HG02840 (cell line): ENCODE measurements around the gene MAP2K7.
A peak's percentile ranks its signal among the peaks of the same experiment; 100 is the strongest.
"Not testable (repeated sequence)": the region's sequence is repeated elsewhere in the genome, so short reads cannot be mapped to it uniquely, and the experiment has no call there.

Experiments
- ATAC-seq: cut with Tn5 transposase; IDR thresholded peaks from one replicate; pipeline ENCODE4 v1.9.1; 2021; ENCODE audit warnings: mild to moderate bottlenecking, moderate library complexity, moderate number of reproducible peaks; ENCODE audit not compliant: unreplicated experiment, low FRiP score

MAP2K7 gene

DNA sequence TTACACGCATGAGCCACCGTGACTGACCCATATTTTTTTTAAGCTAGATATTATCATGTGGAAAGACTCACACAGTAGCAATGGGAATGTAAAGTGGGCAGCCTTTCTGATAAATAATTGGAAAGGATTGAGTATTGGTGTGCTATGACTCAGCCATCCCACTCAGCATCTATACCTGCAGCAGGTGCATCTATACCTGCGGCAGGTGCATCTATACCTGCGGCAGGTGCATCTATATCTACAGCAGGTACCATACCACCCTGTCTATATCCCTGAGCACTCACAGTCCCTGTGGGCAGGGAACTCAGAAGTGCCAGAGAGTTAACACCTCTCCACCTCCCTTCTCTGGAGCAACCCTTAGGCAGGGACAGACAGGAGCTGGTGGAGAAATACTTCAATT, 20.6 kb upstream of the MAP2K7 start:
- ATAC-seq: no peak

DNA sequence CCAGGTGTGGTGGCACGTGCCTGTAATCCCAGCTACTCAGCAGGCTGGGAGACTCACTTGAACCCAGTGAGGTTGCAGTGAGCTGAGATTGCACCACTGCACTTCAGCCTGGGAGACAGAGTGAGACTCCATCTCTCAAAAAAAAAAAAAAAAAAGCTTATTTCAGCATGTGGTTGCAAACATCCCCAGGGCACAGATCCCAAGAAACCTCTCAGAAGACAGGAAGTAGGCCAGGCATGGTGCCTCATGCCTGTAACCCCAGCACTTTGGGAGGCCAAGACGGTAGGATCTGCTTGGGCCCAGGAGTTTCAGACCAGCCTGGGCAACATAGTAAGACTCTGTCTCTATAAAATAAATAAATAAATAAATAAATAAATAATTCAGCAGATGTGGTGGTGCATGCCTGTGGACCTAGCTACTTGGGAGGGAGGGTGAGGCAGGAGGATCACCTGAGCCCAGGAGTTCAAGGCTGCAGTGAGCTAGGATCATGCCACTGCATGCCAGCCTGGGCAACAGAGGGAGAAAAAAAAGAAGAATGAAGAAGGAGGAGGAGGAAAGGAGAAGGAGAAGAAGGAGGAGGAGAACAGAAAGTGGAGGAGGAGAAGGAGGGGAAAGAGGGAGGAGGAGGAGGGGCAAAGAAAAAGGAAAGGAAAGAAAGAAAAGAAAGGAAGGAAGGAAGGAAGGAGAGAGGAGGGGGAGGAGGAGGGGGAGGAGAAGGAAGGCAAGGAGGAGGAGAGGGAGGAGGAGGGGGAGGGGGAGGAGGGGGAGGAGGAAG, 19.7 kb upstream of the MAP2K7 start:
- no peak for ATAC-seq

DNA sequence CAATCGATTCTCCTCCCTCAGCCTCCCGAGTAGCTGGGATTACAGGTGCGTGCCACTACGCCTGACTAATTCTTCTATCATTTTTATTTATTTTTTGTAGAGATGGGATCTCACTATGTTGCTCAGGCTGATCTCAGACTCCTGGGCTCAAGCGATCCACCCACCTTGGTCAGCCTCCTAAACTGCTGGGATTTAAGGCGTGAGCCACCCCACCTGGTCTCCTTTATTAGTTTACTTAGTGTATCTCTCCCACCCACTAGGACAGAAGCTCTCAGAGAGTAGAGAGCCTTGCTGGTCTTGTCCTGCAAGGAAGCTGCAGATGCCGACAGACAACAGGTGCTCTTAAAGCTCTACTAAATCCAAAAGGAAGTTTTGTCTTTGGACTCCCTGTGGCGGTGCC, 17.9 kb upstream of the MAP2K7 start:
- no peak for ATAC-seq

DNA sequence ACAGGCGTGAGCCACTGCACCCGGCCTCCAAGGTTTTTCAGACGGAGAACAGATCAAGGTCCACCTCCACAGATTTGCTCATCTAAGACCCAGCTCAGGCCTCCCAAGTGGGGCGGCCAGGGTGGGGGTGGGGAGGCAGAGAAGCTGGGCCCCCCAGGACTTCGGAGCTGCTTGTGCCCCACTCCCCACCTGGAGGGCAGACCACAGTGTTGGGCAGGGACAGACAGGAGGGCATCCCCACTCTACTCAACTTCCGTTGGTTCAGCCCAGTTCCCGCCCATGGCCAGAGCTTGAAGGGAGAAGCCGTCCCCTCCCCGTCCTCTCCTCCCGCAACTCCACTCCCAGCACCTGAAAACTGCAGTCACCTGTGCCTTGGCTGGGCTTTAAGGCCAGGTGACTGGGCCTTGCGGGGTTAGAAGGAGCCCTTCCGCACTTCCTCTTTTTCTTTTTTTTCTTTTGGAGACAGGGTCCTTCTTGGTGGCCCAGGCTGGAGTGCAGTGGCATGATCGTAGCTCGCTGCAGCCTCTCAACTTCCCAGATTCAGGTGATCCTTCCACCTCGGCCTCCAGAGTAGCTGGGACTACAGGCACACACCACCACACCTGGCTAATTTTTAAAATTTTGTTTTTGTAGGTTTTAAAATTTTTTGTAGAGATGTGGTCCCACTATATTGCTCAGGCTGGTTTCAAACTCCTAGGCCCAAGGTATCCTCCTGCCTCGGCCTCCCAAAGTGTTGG, 16.1 kb upstream of the MAP2K7 start:
- no peak for ATAC-seq

DNA sequence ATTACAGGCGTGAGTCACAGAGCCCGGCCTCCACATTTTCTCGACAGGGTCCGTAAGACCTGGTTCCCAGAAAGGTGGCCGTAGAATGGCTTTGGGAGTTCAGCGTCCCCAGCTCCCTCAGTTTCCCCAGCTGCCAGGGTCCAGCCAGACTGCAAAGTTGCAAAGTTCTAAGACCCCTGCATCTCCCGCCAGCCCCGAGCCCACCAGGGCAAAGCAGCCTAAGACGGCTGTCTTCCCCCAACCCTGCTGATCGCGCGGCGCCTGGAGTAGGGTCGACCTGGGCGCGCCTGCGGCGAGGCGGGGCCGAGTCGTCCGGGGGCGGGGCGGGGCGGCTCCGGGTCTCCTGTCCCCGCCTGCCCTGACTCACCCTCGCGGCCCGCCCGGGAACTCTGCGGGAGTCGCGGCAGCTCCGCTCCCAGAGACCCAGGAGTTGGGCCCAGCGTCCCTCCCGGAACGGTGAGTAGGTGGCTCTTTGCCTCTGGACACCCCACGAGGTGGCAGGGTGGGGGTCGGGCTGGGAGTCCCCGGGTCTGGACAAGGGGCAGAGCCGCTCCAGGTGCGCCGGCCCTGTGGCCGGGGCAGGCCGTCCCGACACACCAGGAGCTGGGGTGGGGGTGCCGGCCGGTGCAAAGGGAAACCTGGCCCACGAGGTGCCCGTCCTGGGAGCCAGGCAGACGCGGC, 15.4 kb upstream of the MAP2K7 start, which contains the start of gene LRRC8E:
Gene LRRC8E, plus strand, starts transcription at position 366 of the 681 bp plus-strand sequence. CDS start 7,094 bp downstream, outside the sequence.
- no peak for ATAC-seq

DNA sequence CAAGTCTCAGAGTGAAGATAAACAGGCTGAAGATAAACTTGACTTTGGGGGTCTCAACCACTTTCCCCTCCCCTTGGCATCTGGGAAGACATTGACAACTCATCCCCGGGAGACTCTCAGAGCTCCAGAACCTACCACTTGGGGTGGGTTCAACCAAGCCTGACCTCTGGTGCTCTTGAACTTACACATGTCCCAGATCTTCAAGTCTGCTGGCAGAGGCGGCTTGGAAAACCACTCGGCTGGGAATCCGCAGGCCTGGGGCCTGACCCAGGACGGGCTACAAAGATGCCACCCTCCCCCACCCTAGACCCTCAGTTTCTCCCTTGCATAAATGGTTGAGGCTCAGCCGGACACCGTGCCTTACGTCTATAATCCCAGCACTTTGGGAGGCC, 14.9 kb upstream of the MAP2K7 start:
- no peak for ATAC-seq

DNA sequence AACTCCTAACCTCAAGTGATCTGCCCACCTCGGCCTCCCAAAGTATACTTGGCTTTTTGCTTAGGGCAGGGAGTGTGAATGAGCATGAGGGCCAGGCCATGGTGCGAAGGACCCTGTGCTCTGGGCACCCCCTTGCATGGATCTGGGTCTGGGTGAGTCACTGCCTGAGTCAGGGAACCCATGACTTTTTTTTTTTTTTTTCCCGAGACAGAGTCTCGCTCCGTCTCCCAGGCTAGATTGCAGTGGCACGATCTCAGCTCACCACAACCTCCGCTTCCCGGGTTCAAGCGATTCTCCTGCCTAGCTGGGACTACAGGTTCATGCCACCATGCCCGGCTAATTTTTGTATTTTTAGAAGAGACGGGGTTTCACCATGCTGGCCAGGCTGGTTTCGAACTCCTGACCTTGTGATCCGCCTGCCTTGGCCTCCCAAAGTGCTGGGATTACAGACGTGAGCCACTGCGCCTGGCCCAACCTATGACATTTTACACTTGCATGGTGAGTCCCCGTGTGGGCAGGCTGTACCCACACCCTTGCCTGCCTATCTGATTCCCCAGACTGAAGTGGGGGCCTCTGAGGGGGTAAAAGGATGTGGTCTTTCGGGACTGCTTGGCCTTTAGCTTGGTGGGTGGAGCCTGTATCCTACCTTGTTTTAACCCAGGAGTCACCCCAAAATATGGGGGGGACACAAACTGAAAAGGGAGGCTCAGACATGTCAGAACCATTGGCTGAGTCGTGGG, 10.1 kb upstream of the MAP2K7 start:
- not testable (repeated sequence) for ATAC-seq

DNA sequence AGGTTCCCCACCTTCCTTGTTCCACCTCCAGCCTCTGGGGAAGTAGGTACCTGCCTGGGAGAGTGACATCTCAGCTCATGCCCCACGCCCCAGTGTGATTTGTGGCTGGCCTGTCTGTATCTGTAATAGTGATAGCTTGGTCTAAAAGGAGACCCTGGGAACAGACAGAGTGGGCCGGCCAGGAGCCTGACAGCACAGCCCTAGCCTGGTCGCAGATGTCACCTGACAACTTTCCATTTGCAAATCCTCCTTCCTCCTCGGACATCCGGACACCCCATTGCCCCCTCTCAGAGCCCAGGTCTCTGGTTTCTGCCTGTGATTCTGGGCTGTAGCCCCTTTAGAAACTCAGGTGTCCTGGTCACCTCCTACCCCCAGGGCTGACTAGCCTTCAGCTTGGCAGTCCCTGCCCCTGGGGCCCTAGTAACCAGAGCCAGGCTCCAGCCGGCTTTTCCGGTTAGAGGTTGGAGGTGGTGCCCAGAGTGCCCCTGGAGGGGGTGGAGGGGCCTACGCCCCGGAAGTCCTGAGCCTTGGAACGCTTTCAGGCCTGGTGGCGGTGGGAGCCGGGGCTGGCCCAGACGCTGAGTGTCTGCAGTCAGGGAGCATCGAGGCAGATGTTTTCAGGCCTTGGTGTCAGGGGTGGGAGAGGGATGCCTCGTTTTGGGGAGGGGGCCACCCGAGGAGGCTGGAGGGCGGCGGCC, 8.9 kb upstream of the MAP2K7 start:
- ATAC-seq: no peak

DNA sequence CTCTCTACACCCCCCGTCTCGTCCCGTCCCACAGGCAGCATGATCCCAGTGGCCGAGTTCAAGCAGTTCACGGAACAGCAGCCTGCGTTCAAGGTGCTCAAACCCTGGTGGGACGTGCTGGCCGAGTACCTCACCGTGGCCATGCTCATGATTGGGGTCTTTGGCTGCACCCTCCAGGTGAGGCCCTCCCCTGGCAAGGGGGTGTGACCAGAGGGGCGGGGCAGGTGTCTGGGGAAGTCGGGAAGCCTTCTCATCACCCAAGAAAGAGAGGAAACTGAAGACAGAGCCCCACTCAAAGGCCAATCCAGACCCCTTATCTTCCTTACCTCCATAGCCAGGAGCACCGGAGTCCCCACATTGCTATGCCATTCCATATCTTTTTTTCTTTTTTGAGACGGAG, 8.1 kb upstream of the MAP2K7 start:
- no peak for ATAC-seq

DNA sequence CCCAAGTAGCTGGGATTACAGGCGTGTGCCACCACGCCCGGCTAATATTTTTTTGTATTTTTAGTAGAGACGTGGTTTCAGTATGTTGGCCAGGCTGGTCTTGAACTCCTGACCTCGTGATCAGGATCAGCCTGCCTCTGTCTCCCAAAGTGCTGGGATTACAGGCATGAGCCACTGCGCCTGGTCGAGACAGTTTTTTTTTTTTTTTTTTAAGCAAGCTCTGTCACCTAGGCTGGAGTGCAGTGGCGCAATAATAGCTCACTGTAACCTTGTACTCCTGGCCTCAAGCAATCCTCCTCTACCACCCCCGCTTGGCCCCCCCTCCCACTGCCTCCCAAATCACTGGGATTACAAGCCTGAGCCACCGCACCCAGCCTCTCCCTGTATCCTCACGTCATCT, 6.4 kb upstream of the MAP2K7 start:
- ATAC-seq: no peak

DNA sequence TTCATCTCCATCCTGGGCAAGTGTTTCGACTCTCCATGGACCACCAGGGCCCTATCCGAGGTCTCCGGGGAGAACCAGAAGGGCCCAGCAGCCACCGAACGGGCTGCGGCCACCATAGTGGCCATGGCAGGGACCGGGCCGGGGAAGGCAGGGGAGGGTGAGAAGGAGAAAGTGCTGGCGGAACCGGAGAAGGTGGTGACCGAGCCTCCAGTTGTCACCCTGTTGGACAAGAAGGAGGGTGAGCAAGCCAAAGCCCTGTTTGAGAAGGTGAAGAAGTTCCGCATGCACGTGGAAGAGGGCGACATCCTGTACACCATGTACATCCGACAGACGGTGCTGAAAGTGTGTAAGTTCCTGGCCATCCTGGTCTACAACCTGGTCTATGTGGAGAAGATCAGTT, 4.7 kb upstream of the MAP2K7 start:
- no peak for ATAC-seq

DNA sequence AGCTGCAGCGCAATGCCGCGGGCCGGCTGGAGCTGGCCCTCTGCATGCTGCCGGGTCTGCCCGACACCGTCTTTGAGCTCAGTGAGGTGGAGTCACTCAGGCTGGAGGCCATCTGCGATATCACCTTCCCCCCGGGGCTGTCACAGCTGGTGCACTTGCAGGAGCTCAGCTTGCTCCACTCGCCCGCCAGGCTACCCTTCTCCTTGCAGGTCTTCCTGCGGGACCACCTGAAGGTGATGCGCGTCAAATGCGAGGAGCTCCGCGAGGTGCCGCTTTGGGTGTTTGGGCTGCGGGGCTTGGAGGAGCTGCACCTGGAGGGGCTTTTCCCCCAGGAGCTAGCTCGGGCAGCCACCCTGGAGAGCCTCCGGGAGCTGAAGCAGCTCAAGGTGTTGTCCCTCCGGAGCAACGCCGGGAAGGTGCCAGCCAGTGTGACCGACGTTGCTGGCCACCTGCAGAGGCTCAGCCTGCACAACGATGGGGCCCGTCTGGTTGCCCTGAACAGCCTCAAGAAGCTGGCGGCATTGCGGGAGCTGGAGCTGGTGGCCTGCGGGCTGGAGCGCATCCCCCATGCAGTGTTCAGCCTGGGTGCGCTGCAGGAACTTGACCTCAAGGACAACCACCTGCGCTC, 3.8 kb upstream of the MAP2K7 start:
- no peak for ATAC-seq

DNA sequence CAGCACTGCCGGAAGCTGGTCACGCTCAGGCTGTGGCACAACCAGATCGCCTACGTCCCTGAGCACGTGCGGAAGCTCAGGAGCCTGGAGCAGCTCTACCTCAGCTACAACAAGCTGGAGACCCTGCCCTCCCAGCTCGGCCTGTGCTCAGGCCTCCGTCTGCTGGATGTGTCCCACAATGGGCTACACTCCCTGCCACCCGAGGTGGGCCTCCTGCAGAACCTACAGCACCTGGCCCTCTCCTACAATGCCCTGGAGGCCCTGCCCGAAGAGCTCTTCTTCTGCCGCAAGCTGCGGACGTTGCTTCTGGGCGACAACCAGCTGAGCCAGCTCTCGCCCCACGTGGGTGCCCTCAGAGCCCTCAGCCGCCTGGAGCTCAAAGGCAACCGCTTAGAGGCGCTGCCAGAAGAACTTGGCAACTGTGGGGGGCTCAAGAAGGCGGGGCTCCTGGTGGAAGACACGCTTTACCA, 3.2 kb upstream of the MAP2K7 start:
- ATAC-seq: no peak

DNA sequence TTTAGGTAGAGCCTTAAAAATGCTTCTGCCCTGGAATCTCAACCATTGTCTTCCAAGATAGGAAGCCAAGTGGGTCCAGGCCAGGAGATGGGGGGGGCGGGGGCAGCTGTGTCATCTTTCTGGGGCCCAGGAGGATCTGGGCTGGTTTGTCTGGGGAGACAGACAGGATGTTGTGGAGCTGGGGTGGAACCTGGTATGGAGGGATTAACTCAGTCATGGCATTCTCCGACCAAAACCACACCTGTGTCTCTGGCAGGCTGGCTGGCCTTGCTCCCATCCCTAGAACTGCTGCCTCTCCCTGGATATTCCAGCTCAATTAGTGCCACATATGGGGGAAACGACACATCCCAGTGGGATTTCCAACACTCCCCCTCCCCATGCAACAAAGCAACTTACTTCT, 2.7 kb upstream of the MAP2K7 start:
- ATAC-seq: no peak

DNA sequence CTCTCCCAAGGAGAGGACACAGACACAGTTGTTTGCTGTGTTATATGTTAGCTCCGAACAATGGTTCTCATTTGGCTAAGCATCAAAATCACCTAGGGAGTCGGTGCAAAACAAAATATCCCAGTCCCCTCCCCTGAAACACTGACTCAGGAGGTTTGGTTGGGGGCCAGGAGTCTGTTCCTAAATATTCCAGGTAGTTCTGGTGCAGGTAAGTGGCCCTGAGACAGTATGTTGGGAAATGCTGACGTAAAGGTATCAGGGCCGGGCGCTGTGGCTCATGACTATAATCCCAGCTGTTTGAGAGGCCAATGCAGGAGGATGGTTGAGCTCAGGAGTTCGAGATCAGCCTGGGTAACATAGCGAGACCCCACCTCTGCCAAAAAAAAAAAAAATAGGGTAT, 2.3 kb upstream of the MAP2K7 start:
- ATAC-seq: no peak

DNA sequence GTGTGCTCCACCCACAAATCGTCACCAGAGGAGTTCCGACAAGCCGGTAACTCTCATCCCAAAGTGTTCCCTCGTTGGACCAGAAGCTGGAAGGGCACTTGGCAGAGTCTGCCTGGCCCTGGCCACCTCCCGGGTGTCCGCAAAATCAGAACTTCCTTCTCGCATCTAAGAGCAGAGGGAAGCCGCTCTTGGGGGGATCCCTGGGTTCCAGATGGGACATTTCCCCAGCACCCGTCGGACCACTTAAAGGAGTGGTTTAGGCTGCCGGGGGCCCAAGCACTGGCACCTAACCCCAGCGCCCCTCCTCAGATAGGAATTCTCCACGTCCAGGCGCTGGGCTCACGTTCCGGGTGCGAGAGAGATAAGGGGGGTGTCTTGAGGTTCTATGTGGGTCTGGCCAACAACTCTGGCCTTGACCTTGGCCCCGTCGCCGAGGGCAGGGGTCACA, 857 bp upstream of the MAP2K7 start:
- ATAC-seq: peak; percentile 0

DNA sequence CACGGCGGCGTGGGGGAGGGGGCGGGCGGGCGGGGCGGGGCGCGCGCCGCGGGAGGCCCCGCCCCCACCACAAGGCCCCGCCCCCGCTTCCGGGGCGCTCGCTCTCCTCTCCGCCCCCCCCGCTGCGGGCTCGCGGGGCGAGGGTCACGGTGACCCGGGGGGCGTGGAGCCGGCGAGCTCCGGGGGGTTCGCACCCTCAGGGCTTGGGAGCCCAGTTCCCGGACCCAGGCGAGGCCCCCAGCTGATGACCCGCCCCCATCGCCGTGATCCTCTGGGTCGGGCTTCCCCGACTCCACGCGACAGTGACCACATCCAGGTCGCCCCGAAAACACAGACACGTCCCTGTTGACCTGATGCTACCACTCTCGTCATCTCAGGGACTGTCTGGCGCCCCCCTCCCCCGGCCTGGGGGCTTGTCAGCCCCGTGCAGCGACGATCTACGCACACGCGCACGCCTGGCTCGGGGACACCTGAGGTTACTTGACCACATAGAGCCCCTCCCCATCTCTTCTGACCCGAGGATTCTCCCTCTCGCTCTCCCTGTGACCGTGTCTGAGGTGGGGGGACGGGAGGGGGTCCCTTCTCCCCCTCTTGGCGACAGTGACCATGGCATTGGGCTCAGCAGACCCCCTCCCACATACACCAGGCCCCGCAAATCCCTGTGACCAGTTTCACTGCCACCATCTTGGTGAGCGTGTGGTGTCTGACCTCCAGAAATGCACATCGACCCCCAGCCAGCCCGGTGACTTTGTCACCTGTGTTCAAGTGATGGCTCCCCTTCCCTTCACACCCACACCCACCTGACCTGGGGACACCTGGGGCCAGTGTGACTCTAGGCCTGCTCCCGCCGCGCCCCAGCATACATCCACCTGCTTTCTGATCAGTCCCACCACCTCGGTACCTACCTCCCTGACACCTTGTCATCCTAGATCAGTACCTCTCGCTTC, 670 bp downstream of the MAP2K7 start:
- peak; percentile 37 for ATAC-seq

DNA sequence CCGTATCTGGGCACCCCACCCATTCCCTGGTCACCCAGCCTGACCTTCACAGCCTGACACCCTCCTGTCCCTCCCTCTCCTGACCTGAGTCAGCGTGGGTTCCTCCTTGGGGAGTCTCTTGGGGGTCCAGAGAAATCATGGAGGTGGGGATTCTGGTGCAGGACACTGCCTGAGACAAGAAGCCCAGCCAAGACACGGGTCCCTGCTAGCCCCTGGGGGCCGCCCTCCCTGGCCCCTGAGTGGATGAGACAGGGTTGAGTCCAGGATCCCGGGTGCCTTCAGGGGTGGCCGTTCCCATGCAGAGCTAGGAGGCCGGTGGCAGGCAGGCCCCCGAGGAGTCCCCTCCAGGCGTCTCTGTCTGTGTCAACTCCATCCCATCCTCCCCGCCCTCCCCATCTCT, 1.6 kb downstream of the MAP2K7 start:
- no peak for ATAC-seq
